Measurements from ENCODE around the gene APOC3.

The APOC3 gene

GRCh38 chr11:116807601-116808261 is 22.0 kb upstream of the APOC3 start:
- no peak for DNase-seq

- no peak for DNase-seq
Measured at GRCh38 chr11:116808262-116809175, 21.2 kb upstream of the APOC3 start.

- no peak for DNase-seq
Measured at GRCh38 chr11:116811194-116811593, 18.5 kb upstream of the APOC3 start.

GRCh38 chr11:116812109-116812508 is 17.6 kb upstream of the APOC3 start:
- DNase-seq: no peak

- no peak for DNase-seq
Measured at GRCh38 chr11:116813170-116813569, 16.5 kb upstream of the APOC3 start.

- DNase-seq: no peak
Measured at GRCh38 chr11:116813781-116814471, 15.8 kb upstream of the APOC3 start.

- DNase-seq: no peak
Measured at GRCh38 chr11:116814502-116814901, 15.2 kb upstream of the APOC3 start.

GRCh38 chr11:116819049-116819448 is 10.7 kb upstream of the APOC3 start:
- DNase-seq: no peak

- DNase-seq: no peak
Measured at GRCh38 chr11:116821050-116821918, 8.4 kb upstream of the APOC3 start.

- DNase-seq: no peak
Measured at GRCh38 chr11:116822575-116822974, 7.1 kb upstream of the APOC3 start.

GRCh38 chr11:116823031-116823843 is 6.5 kb upstream of the APOC3 start, which contains the start of gene APOA4:
APOA4 (minus strand) TSS chr11:116823304; CDS start chr11:116823191, 113 bp downstream.
- DNase-seq: no peak

GRCh38 chr11:116825434-116825833 is 4.3 kb upstream of the APOC3 start:
- no peak for DNase-seq

GRCh38 chr11:116825854-116826750 is 3.6 kb upstream of the APOC3 start:
- no peak for DNase-seq

GRCh38 chr11:116826751-116827431 is 2.8 kb upstream of the APOC3 start:
- no peak for DNase-seq

- no peak for DNase-seq
Measured at GRCh38 chr11:116827461-116827860, 2.2 kb upstream of the APOC3 start.

GRCh38 chr11:116828632-116829524 is 829 bp upstream of the APOC3 start:
- no peak for DNase-seq

- DNase-seq: no peak
Measured at GRCh38 chr11:116830184-116830912, 641 bp downstream of the APOC3 start.

- DNase-seq: no peak
Measured at GRCh38 chr11:116831790-116832349, 2.2 kb downstream of the APOC3 start.

Measured in NCI-H1092 (cell line).